ENCODE results near the gene INO80C.

DNA sequence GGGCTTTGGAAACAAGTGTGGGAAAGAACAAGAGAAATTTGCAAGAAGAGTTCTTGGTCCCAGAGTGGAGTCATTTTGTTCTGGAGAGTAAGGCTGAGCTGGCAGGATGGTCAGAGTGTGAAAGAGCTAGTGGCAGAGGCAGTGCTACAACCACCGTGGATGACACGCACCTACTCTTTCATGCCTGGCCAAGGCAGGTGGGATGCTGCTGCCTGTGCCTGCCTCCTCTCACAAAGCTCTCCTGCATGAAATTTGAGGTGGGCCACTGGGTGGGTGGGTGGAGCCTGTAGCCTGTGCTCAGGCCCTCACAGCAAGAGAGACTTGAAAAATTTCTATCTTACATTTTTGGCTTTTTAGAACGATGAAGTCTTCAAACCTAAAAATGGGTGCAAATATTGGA is 9.4 kb upstream of the INO80C start:
- TF ChIP-seq EZH2 (IDR thresholded peaks at IDR 0.05; ENCODE audit: insufficient read depth, low read length) = no peak
- TF ChIP-seq, protein P1, sequence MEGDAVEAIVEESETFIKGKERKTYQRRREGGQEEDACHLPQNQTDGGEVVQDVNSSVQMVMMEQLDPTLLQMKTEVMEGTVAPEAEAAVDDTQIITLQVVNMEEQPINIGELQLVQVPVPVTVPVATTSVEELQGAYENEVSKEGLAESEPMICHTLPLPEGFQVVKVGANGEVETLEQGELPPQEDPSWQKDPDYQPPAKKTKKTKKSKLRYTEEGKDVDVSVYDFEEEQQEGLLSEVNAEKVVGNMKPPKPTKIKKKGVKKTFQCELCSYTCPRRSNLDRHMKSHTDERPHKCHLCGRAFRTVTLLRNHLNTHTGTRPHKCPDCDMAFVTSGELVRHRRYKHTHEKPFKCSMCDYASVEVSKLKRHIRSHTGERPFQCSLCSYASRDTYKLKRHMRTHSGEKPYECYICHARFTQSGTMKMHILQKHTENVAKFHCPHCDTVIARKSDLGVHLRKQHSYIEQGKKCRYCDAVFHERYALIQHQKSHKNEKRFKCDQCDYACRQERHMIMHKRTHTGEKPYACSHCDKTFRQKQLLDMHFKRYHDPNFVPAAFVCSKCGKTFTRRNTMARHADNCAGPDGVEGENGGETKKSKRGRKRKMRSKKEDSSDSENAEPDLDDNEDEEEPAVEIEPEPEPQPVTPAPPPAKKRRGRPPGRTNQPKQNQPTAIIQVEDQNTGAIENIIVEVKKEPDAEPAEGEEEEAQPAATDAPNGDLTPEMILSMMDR (IDR thresholded peaks at IDR 0.05; ENCODE audit: insufficient read depth, low read depth, low read length) = no peak

Data from astrocyte (in vitro differentiated cells and primary cell).